ENCODE results near the gene ZBTB4. TPM values are rescaled to one million over a fixed set of nuclear protein-coding genes. Genes with fewer than 3 reads are reported as not detected.
"Not testable (repeated sequence)": the region's sequence is repeated elsewhere in the genome, so short reads cannot be mapped to it uniquely, and the experiment has no call there.

ZBTB4 gene
- polyA plus RNA-seq, 6 donors from 2014 or later = 5.3 to 19.2 (median 10.5) TPM

DNA sequence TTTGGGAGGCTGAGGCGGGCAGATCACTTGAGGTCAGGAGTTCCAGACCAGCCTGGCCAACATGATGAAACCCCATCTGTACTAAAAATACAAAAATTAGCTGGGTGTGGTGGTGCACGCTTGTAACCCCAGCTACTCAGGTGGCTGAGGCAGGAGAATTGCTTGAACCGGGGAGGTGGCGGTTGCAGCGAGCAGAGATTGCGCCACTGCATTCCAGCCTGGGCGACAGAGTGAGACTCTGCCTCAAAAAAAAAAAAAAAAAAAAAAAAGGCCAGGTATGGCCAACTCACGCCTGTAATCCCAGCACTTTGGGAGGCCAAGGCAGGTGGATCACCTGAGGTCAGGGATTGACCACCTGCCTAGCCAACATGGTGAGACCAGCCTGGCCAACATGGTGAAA is 4.7 kb downstream of the ZBTB4 start:
- DNase-seq; H3K27ac Mint-ChIP-seq; H3K27me3 Mint-ChIP-seq; H3K36me3 Mint-ChIP-seq; ATAC-seq (ENCODE audit: low read depth in 2 of 2); H3K9me3 Mint-ChIP-seq: not testable (repeated sequence)
- Mint-ChIP-seq H3K4me3 (peak overlapping the region in 1 of 8 donors; percentile 37), H3K4me1 (peaks cover 40 to 53% (median 53%) of the 10 kb centered on the region in 3 donors)

DNA sequence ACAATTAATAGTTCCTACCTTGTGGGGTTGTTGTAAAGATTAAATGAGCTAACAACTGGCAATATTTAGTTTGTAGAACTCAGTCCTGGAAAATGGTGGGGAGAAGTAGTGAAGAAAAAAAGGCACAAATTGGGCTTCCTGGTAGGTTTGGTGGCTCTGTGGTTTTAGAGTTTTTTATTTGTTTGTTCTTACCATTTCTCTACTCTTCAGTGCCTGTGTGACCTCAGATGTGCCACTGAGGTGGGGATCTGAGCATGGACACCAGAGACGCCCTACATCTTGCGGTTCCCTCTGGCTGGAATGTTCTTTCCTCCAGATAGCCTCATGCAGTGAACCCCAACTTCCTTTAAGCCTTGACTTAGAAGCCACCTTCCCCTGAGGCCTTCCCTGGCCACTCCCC is 7.7 kb downstream of the ZBTB4 start:
- Mint-ChIP-seq H3K4me3 (peak overlapping the region in 1 of 8 donors; percentile 30), H3K36me3 (no peaks in the 10 kb centered on the region), H3K27ac (peak overlapping the region in 2 of 6 donors; percentile 41 to 65), H3K27me3 (no peaks in the 10 kb centered on the region), H3K4me1 (peaks cover 29 to 49% (median 48%) of the 10 kb centered on the region in 3 donors), H3K9me3 (no peaks in the 10 kb centered on the region)
- ATAC-seq (ENCODE audit: low read depth in 2 of 2) (no peak), DNase-seq (no peak)

DNA sequence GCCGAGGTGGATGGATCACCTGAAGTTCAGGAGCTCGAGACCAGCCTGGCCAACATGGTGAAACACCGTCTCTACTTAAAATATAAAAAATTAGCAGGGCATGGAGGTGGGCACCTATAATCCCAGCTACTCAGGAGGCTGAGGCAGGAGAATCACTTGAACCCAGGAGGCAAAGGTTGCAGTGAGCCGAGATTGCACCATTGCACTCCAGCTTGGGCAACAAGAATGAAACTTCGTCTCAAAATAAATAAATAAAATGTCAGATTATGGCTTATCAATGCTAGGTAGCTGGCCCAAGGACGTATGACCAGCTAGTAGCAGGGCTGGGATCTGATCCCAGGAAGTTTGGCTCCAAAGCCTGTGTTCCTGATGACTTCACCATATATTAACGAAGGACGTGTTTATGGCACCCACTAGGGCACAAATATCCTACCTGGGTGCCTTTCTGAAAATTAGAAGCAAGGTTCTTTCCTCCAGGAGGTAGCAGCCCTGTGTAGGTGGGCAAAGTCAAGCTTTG is 8.9 kb downstream of the ZBTB4 start:
- not testable (repeated sequence) for H3K9me3 Mint-ChIP-seq; ATAC-seq (ENCODE audit: low read depth in 2 of 2); H3K27me3 Mint-ChIP-seq; DNase-seq; H3K4me3 Mint-ChIP-seq; H3K36me3 Mint-ChIP-seq
- H3K4me1 Mint-ChIP-seq = peaks cover 23 to 41% (median 41%) of the 10 kb centered on the region in 3 donors
- H3K27ac Mint-ChIP-seq = peak overlapping the region in 1 of 6 donors; percentile 19

DNA sequence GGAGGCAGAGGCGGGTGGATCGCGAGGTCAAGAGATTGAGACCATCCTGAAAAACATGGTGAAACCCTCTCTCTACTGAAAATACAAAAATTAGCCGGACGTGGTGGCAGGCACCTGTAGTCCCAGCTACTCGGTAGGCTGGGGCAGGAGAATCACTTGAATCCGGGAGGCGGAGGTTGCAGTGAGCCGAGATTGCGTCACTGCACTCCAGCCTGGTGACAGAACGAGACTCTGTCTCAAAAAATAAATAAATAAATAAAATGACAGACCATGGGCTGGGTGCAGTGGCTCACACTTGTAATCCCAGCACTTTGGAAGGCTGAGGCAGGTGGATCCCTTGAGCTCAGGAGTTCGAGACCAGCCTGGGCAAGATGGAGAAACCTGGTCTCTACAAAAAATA is 9.6 kb downstream of the ZBTB4 start:
- peaks cover 23 to 41% (median 38%) of the 10 kb centered on the region in 3 donors for H3K4me1 Mint-ChIP-seq
- ATAC-seq (ENCODE audit: low read depth in 2 of 2) = not testable (repeated sequence)
- peak overlapping the region in 1 of 6 donors; percentile 30 for H3K27ac Mint-ChIP-seq

DNA sequence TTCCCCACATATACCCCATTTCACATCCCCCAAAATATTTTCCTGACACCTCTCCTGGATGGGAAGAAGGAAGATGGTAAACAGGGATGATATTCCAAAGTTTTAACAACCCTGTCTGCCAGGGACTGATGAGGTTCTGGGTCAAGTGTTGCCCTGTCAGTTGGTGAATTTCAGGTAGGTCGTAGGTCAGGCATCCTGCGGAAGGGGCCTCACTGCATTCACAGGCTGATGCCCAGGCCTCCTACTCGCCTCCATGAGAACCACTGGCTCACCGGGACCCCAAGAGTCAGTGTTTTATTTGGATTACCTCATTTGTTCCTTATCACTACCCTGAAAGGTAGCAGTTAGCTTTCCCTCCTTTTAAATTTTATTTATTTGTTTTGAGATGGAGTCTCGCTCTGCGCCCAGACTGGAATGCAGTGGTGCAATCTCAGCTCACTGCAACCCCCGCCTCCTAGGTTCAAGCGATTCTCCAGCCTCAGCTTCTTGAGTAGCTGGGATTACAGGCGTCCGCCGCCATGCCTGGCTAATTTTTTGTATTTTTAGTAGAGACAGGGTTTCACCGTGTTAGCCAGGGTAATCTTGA is 10.5 kb downstream of the ZBTB4 start:
- H3K27ac Mint-ChIP-seq = peak overlapping the region in 2 of 6 donors; percentile 50 to 81
- no peak for ATAC-seq (ENCODE audit: low read depth in 2 of 2)
- H3K4me3 Mint-ChIP-seq = no peak overlapping the region
- DNase-seq = no peak
- no peaks in the 10 kb centered on the region for H3K27me3 Mint-ChIP-seq
- no peaks in the 10 kb centered on the region for H3K9me3 Mint-ChIP-seq
- peaks cover 23 to 38% (median 35%) of the 10 kb centered on the region in 3 donors for H3K4me1 Mint-ChIP-seq
- H3K36me3 Mint-ChIP-seq = peaks cover 0 to 8% of the 10 kb centered on the region in 2 donors

More for the DNA sequence above, 9.6 kb downstream of the ZBTB4 start:
- DNase-seq, H3K27me3 Mint-ChIP-seq, H3K9me3 Mint-ChIP-seq, H3K4me3 Mint-ChIP-seq, H3K36me3 Mint-ChIP-seq: not testable (repeated sequence)

DNA sequence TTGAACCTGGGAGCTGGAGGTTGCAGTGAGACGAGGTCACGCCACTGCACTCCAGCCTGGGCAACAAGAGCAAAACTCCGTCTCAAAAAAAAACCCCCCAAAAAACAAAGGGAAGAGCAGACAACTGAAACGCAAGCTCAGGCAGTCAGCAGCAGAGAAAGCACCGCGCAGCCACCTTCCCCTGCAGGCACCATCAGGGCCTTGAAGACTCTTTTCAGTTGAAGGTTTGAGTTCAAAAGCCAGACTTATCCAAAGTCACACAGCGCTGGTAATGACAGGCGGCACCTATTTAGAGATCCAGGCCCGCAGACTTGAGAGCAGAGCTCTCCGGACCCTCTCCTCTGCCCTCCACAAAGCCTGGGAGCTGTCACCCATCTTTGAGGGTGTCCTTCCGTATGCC is 11.1 kb downstream of the ZBTB4 start:
- no peaks in the 10 kb centered on the region for H3K9me3 Mint-ChIP-seq
- peak overlapping the region in 2 of 6 donors; percentile 50 to 84 for H3K27ac Mint-ChIP-seq
- peak overlapping the region in 1 of 8 donors; percentile 25 for H3K4me3 Mint-ChIP-seq

DNA sequence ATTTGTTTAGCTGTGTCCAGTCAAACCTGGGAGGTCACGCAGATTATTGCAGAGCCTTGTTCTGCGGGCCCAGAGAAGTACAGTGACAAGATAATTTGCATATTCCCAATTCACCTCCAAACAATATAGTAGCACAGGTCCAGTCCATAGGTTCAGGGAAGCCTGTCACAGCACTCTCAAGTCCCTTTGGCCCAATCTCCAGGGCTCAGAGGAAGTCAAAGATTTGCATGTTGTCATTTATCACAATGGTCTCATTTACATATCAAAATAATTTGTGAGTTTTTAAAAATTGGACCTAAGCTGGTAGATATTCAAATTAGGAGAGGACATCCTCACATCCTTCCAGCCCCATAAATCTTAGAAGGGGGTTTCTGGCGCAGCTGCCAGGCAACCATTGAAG is 11.9 kb downstream of the ZBTB4 start:
- no peaks in the 10 kb centered on the region for H3K27me3 Mint-ChIP-seq
- peaks cover 23 to 33% (median 29%) of the 10 kb centered on the region in 3 donors for H3K4me1 Mint-ChIP-seq
- DNase-seq (no peak), ATAC-seq (ENCODE audit: low read depth in 2 of 2) (peak; percentile 12 to 18)
- peak overlapping the region in 2 of 8 donors; percentile 44 to 61 for H3K4me3 Mint-ChIP-seq
- peak overlapping the region in 1 of 6 donors; percentile 81 for H3K27ac Mint-ChIP-seq
- H3K9me3 Mint-ChIP-seq = no peaks in the 10 kb centered on the region
- peaks cover 0 to 8% of the 10 kb centered on the region in 2 donors for H3K36me3 Mint-ChIP-seq

More for the DNA sequence above, 11.1 kb downstream of the ZBTB4 start:
- peaks cover 23 to 38% (median 30%) of the 10 kb centered on the region in 3 donors for H3K4me1 Mint-ChIP-seq
- ATAC-seq (ENCODE audit: low read depth in 2 of 2) (no peak), DNase-seq (no peak)
- peaks cover 0 to 8% of the 10 kb centered on the region in 2 donors for H3K36me3 Mint-ChIP-seq
- no peaks in the 10 kb centered on the region for H3K27me3 Mint-ChIP-seq

DNA sequence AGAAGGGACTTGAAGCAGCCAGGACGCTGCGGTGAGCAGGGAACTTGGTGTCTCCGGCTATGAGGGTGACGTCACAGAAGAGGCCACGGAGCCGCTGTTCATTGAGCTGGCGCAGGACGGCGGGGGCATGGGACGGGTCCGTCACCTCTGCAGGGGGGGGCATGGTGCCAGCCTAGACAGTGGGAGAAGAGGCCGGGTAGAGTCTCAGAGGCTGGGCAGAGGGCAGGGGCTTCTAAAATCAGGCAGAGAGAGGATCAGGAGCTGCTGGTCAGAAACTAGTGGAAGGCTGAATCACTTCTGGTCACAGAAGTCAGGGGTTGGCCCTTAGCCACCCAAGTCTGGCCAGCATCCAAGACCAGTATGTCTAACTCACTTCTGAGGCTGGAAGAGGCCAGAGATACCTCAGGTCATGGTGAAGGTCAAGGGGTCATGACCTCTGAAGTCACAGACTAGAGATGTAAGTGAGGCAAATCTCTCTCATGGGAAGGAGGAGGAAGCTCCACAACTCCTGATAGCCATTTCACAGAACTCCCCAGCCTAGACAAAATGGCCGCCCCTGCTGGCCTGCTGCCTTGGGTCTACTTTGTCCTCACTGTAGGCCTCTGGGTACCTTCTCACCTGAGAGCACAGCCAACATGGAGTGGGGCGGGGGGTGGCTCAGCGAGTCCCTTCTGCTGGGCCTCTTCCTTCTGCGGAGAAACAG is 12.6 kb downstream of the ZBTB4 start:
- H3K36me3 Mint-ChIP-seq = peaks cover 0 to 8% of the 10 kb centered on the region in 2 donors
- ATAC-seq (ENCODE audit: low read depth in 2 of 2) (no peak), DNase-seq (no peak)
- H3K4me3 Mint-ChIP-seq = peak overlapping the region in 2 of 8 donors; percentile 8 to 69
- no peaks in the 10 kb centered on the region for H3K9me3 Mint-ChIP-seq
- no peaks in the 10 kb centered on the region for H3K27me3 Mint-ChIP-seq
- peak overlapping the region in 3 of 6 donors; percentile 78 to 84 (median 81) for H3K27ac Mint-ChIP-seq
- H3K4me1 Mint-ChIP-seq = peaks cover 21 to 27% (median 22%) of the 10 kb centered on the region in 3 donors

DNA sequence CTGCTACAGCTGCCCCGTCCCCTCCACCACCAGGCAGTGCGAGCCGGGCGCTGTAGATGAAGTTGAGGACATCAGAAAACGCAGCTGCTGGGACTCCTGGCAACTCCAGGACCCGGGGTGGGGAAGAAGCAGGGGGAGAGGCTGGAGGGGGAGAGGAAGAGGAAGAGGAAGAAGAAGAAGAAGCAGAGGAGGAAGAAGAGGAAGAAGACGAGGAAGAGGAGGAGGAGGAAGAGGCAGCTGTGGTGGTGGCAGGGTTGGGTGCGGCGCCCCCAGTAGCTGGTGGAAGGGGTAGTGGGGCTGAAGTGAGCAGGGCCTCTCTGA is 13.2 kb downstream of the ZBTB4 start:
- Mint-ChIP-seq H3K9me3 (no peaks in the 10 kb centered on the region), H3K27ac (peak overlapping the region in 2 of 6 donors; percentile 78 to 84), H3K36me3 (peaks cover 0 to 8% of the 10 kb centered on the region in 2 donors), H3K4me1 (peaks cover 17 to 27% (median 21%) of the 10 kb centered on the region in 3 donors), H3K27me3 (no peaks in the 10 kb centered on the region), H3K4me3 (peak overlapping the region in 1 of 8 donors; percentile 8)
- DNase-seq = no peak
- ATAC-seq (ENCODE audit: low read depth in 2 of 2) = no peak

DNA sequence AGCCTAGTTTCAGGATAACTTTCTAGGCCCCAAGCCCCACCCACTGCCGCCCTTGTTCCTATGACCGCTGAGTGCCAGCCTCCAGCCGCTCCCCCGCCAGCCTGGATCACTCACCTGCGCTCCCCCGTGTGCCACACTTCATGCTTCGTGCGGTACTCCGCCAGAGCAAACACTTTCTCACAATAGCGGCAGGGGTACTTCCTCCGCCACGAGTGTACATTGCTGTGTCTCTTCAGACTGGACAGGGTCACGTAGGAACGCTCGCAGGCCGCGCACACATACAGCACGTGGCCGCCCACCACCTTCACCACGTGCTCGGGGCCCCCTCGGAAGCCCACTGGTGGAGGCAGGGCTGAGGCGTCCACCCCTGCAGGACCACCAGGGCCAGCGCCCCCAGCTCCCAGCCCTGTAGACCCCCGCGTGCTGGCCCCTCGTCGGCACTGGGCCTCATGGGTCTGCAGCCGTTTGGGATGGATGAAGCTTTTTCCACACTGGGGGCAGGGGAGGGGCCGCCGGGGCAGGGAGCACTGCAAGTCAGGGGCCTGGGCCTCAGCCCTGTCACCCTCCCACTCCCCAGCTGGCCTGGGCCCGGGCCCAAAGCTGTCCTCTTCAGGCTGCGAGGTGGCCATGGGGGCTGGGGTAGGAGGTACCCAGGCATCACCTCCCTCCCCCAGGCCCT is 13.7 kb downstream of the ZBTB4 start:
- Mint-ChIP-seq H3K27ac (peak overlapping the region in 2 of 6 donors; percentile 34 to 78), H3K9me3 (no peaks in the 10 kb centered on the region), H3K36me3 (peaks cover 0 to 8% of the 10 kb centered on the region in 2 donors), H3K27me3 (no peaks in the 10 kb centered on the region), H3K4me1 (peaks cover 17 to 30% (median 21%) of the 10 kb centered on the region in 3 donors), H3K4me3 (peak overlapping the region in 1 of 8 donors; percentile 53)
- ATAC-seq (ENCODE audit: low read depth in 2 of 2) = no peak
- DNase-seq = no peak

DNA sequence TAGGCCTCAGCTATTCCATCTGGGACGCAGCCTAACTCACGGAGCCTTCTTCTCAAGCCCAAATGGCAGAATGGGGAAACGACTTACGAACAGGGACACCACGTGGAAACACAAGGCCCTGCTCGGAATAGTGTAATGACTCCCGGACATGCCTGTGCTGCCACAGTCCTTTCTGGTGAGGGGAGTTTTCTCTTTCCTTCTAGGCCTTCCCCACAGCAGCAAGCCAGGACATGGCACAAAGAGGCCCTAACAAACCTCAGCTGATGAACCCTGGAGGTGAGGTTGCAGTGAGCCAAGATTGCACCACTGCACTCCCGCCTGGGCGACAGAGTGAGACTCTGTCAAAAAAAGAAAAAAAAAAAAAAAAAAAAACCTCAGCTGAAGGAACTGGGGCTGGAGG is 15.3 kb downstream of the ZBTB4 start:
- no peak for ATAC-seq (ENCODE audit: low read depth in 2 of 2)
- Mint-ChIP-seq H3K4me1 (peaks cover 17 to 30% (median 21%) of the 10 kb centered on the region in 3 donors), H3K27ac (peak overlapping the region in 1 of 6 donors; percentile 47)

DNA sequence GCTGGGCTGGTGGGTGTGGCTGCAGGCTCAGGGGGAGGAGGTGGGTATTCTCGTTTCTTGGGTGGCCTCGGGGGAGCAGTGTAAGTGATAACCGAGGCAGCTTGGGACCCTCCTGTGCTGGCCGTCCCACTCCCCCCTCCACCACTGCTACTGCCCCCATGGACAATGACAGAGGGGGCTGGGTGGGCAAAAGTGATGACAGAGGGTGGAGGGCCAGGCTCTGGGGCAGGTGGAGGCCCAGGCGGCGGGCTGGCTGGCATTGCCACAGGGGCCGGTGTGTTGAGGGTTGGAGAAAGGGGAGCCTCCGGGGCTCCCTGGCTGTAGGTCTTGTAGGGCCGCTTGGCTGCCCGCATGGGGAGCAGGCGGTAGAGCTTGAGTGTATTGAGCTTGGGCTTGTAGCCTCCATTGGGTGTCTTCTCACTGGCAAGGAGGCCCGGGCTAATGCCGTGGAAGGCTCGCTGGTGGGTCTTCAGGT is 16.0 kb downstream of the ZBTB4 start:
- Mint-ChIP-seq H3K27ac (peak overlapping the region in 3 of 6 donors; percentile 18 to 64 (median 47)), H3K36me3 (peaks cover 0 to 8% of the 10 kb centered on the region in 2 donors), H3K4me1 (peaks cover 13 to 25% (median 20%) of the 10 kb centered on the region in 3 donors), H3K27me3 (no peaks in the 10 kb centered on the region), H3K9me3 (no peaks in the 10 kb centered on the region), H3K4me3 (peak overlapping the region in 1 of 8 donors; percentile 14)
- DNase-seq (no peak), ATAC-seq (ENCODE audit: low read depth in 2 of 2) (no peak)

More for the DNA sequence above, 15.3 kb downstream of the ZBTB4 start:
- no peaks in the 10 kb centered on the region for H3K27me3 Mint-ChIP-seq
- H3K4me3 Mint-ChIP-seq = no peak overlapping the region
- no peaks in the 10 kb centered on the region for H3K9me3 Mint-ChIP-seq
- peaks cover 0 to 8% of the 10 kb centered on the region in 2 donors for H3K36me3 Mint-ChIP-seq
- no peak for DNase-seq
